ENCODE measurements around the gene CHST15.

The CHST15 gene

DNA sequence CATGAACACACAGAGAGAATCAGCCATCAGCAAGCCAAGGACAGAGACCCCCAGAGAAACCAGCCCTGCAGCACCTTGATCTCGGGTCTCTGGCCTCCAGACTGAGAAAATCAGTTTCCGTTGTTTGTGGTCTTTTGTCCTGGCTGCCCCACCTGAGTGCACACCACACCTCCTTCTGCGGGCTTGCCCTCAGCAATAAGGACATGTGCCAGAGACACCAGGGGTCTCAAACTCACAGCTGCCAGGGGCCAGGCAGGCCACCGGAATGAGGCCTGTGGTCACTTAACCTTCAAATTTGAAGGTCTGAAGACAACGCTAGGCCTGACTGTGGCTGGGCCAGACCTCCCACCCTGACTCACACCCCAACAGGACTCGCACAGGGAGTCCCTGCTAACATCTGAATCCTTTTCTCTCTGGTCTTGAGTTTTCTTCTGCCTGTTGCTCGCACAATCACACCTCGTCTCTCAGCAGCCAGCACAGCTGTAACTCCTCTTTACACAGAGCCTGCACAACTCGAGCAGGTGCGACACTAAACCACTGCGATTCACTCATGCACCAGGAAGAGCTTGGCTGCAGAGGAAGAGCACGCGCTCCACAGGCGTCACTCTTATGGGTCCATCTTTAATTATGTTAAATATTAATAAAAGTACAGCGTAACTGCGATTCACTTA lies 86.2 kb downstream of the CHST15 start:
- no peaks in the 10 kb centered on the region for H4K20me1 ChIP-seq (ENCODE audit: control insufficient read depth, insufficient read depth, low read depth, low read length)
- H3K27me3 ChIP-seq (ENCODE audit: control insufficient read depth, low read length), result no peaks in the 10 kb centered on the region
- H3K9me2 ChIP-seq (replicated peaks; ENCODE audit: control insufficient read depth, low read length), result no peaks in the 10 kb centered on the region
- H3K9me3 ChIP-seq (ENCODE audit: control insufficient read depth, insufficient read depth, low read length), result no peaks in the 10 kb centered on the region
- no peaks in the 10 kb centered on the region for H3K79me2 ChIP-seq (ENCODE audit: control insufficient read depth, low read length)
- no peak overlapping the region for H3K27ac ChIP-seq (ENCODE audit: low read depth, low read length)
- peaks cover 46% of the 10 kb centered on the region for H3K36me3 ChIP-seq (ENCODE audit: control insufficient read depth, low read length)
- H3K4me1 ChIP-seq (ENCODE audit: control insufficient read depth, low read length), result no peaks in the 10 kb centered on the region
- no peak for TF ChIP-seq EZH2phosphoT487 (IDR thresholded peaks at IDR 0.05; ENCODE audit: borderline replicate concordance, low read length)
- TF ChIP-seq, protein P1, sequence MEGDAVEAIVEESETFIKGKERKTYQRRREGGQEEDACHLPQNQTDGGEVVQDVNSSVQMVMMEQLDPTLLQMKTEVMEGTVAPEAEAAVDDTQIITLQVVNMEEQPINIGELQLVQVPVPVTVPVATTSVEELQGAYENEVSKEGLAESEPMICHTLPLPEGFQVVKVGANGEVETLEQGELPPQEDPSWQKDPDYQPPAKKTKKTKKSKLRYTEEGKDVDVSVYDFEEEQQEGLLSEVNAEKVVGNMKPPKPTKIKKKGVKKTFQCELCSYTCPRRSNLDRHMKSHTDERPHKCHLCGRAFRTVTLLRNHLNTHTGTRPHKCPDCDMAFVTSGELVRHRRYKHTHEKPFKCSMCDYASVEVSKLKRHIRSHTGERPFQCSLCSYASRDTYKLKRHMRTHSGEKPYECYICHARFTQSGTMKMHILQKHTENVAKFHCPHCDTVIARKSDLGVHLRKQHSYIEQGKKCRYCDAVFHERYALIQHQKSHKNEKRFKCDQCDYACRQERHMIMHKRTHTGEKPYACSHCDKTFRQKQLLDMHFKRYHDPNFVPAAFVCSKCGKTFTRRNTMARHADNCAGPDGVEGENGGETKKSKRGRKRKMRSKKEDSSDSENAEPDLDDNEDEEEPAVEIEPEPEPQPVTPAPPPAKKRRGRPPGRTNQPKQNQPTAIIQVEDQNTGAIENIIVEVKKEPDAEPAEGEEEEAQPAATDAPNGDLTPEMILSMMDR (IDR thresholded peaks at IDR 0.05; ENCODE audit: low read depth, low read length, poor library complexity, severe bottlenecking), result no peak
- H3F3A ChIP-seq (ENCODE audit: control insufficient read depth, insufficient read depth), result no peaks in the 10 kb centered on the region
- no peak overlapping the region for H3K4me3 ChIP-seq (ENCODE audit: low read length)
- H3K4me2 ChIP-seq (ENCODE audit: low read length), result no peak overlapping the region

DNA sequence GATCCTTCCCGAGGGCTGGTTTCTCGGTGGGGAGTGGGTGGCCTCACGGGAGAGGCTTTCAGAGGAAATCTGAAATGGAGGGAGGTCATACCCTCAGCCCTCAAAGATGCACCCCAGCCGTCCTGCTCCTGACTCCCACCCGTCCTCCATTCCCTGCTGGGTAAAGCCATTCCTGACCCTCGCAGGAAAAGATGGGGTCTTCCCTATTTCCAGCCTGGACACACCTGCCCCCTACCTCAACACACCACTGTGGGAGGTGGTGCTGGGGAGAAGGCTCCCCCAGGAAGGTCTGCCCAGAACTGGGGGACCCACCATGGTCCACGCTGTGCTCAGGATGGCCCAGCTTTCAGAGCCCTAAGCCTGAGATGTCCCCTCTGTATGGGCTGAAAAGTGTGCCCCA lies 86.9 kb downstream of the CHST15 start:
- H3K4me2 ChIP-seq (ENCODE audit: low read length), result no peak overlapping the region
- H3K4me3 ChIP-seq (ENCODE audit: low read length), result no peak overlapping the region
- H3K9me2 ChIP-seq (replicated peaks; ENCODE audit: control insufficient read depth, low read length), result no peaks in the 10 kb centered on the region
- no peaks in the 10 kb centered on the region for H3K4me1 ChIP-seq (ENCODE audit: control insufficient read depth, low read length)
- H3K9me3 ChIP-seq (ENCODE audit: control insufficient read depth, insufficient read depth, low read length), result no peaks in the 10 kb centered on the region
- H4K20me1 ChIP-seq (ENCODE audit: control insufficient read depth, insufficient read depth, low read depth, low read length), result no peaks in the 10 kb centered on the region
- no peaks in the 10 kb centered on the region for H3K79me2 ChIP-seq (ENCODE audit: control insufficient read depth, low read length)
- no peaks in the 10 kb centered on the region for H3F3A ChIP-seq (ENCODE audit: control insufficient read depth, insufficient read depth)
- H3K36me3 ChIP-seq (ENCODE audit: control insufficient read depth, low read length), result peaks cover 39% of the 10 kb centered on the region
- TF ChIP-seq, protein P1 (IDR thresholded peaks at IDR 0.05; ENCODE audit: low read depth, low read length, poor library complexity, severe bottlenecking), result no peak
- no peak for TF ChIP-seq EZH2phosphoT487 (IDR thresholded peaks at IDR 0.05; ENCODE audit: borderline replicate concordance, low read length)
- no peaks in the 10 kb centered on the region for H3K27me3 ChIP-seq (ENCODE audit: control insufficient read depth, low read length)
- H3K27ac ChIP-seq (ENCODE audit: low read depth, low read length), result no peak overlapping the region

DNA sequence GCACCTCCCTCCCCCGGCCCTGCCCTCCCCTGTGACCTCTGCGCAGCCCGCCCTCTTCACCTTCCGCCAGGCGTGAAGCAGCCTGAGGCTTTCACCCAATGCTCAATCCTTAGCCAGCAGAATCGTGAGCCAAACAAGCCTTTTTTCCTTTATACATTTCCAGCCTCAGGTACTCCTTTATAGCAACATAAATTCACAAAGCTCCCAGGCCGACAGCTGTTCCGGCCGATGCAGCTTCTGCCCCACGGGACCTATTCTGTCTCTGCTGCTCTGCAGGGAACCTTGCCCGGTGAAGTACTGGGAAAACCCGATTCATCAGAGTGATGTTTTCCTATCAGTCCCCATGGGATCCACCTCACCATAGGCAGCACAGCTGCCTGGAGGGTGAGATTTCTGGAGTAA lies 87.4 kb downstream of the CHST15 start:
- Histone ChIP-seq H3K9me3 (ENCODE audit: control insufficient read depth, insufficient read depth, low read length) (no peaks in the 10 kb centered on the region), H4K20me1 (ENCODE audit: control insufficient read depth, insufficient read depth, low read depth, low read length) (no peaks in the 10 kb centered on the region), H3K27me3 (ENCODE audit: control insufficient read depth, low read length) (no peaks in the 10 kb centered on the region), H3K79me2 (ENCODE audit: control insufficient read depth, low read length) (no peaks in the 10 kb centered on the region), H3K4me1 (ENCODE audit: control insufficient read depth, low read length) (no peaks in the 10 kb centered on the region), H3K9me2 (replicated peaks; ENCODE audit: control insufficient read depth, low read length) (no peaks in the 10 kb centered on the region), H3F3A (ENCODE audit: control insufficient read depth, insufficient read depth) (no peaks in the 10 kb centered on the region), H3K36me3 (ENCODE audit: control insufficient read depth, low read length) (peaks cover 37% of the 10 kb centered on the region), H3K4me2 (ENCODE audit: low read length) (no peak overlapping the region), H3K27ac (ENCODE audit: low read depth, low read length) (no peak overlapping the region), H3K4me3 (ENCODE audit: low read length) (no peak overlapping the region)
- TF ChIP-seq EZH2phosphoT487 (IDR thresholded peaks at IDR 0.05; ENCODE audit: borderline replicate concordance, low read length), result no peak
- TF ChIP-seq, protein P1 (IDR thresholded peaks at IDR 0.05; ENCODE audit: low read depth, low read length, poor library complexity, severe bottlenecking), result no peak
